Ammon's horn (tissue), 1 donor: ENCODE results near the gene BIRC7.

Experiments
- DNase-seq: peaks from one replicate; pipeline ENCODE4 v3.0.0-alpha.2; 2016; ENCODE audit warnings: low spot score

The BIRC7 gene

GRCh38 chr20:63281742-63282665, 46.3 kb downstream of the BIRC7 start:
- DNase-seq, result no peak

GRCh38 chr20:63282946-63283345, 47.2 kb downstream of the BIRC7 start:
- DNase-seq, result no peak

- no peak for DNase-seq
Measured at GRCh38 chr20:63283397-63284082, 47.8 kb downstream of the BIRC7 start.

- no peak for DNase-seq
Measured at GRCh38 chr20:63284083-63284440, 48.4 kb downstream of the BIRC7 start.

GRCh38 chr20:63284544-63284949, 48.8 kb downstream of the BIRC7 start:
- no peak for DNase-seq

GRCh38 chr20:63284981-63285524, 49.3 kb downstream of the BIRC7 start:
- no peak for DNase-seq

- DNase-seq, result no peak
Measured at GRCh38 chr20:63285636-63286615, 50.2 kb downstream of the BIRC7 start.

GRCh38 chr20:63286781-63287696, 51.3 kb downstream of the BIRC7 start:
- no peak for DNase-seq

GRCh38 chr20:63287697-63288580, 52.2 kb downstream of the BIRC7 start:
- DNase-seq, result no peak

GRCh38 chr20:63288581-63289251, 53.0 kb downstream of the BIRC7 start:
- DNase-seq, result no peak

GRCh38 chr20:63289311-63290135, 53.8 kb downstream of the BIRC7 start:
- no peak for DNase-seq
